ENCODE measurements around the gene RNPEPL1.

The RNPEPL1 gene

DNA sequence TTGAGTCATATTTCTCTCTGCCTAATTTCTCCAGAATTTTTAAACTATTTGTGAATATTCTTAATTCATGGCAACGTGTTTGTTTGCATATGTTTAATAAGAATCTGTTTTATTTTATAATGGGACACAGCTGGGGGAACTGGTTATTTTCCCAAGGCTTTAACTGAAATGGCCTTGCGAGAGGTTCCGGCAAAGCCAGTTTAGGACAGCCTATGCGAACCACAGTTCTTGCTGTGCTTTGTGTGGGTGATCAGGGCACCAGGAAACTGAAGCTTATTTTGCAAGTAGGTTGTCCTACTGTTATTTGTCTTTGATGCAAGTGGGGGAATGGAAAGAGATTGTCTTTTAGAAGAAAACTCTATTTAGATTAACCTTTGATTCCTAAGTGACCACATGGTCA is 17.0 kb upstream of the RNPEPL1 start:
- Histone ChIP-seq H3K27me3 (no peaks in the 10 kb centered on the region), H3K4me3 (no peak overlapping the region), H3K9me3 (no peaks in the 10 kb centered on the region), H3K27ac (no peak overlapping the region), H3K36me3 (peaks cover 7 to 23% (median 10%) of the 10 kb centered on the region in 3 donors), H3K4me1 (no peaks in the 10 kb centered on the region)
- intact Hi-C loops (cut with DNase I; ENCODE audit: low total_unique reads): loop anchor here (10.0 kb wide), 1 partner anchor 96 kb away; no protein-coding TSS in a partner anchor
- DNase-seq: no peak
- TF ChIP-seq, protein P1, sequence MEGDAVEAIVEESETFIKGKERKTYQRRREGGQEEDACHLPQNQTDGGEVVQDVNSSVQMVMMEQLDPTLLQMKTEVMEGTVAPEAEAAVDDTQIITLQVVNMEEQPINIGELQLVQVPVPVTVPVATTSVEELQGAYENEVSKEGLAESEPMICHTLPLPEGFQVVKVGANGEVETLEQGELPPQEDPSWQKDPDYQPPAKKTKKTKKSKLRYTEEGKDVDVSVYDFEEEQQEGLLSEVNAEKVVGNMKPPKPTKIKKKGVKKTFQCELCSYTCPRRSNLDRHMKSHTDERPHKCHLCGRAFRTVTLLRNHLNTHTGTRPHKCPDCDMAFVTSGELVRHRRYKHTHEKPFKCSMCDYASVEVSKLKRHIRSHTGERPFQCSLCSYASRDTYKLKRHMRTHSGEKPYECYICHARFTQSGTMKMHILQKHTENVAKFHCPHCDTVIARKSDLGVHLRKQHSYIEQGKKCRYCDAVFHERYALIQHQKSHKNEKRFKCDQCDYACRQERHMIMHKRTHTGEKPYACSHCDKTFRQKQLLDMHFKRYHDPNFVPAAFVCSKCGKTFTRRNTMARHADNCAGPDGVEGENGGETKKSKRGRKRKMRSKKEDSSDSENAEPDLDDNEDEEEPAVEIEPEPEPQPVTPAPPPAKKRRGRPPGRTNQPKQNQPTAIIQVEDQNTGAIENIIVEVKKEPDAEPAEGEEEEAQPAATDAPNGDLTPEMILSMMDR (IDR thresholded peaks at IDR 0.05): no peak

DNA sequence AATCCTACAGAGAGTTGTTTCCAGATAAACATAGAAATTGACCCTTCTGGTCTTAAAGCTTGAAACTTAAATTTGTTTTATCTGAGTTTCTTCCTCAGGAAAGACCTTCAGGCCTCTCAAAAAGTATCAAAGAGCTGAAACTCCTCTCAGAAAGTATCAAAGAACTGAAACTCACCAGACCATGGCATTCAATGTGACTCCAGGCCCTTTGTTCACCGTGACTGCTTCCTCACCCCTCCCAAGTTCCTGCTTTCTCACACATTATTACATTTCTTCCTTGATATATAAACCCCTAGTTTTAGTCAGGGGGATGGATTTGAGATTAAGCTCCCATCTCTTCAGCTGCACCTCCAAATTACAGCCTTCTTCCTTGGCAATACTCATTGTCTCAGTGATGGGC is 16.5 kb upstream of the RNPEPL1 start:
- intact Hi-C loops (cut with DNase I; ENCODE audit: low total_unique reads): loop anchor here (10.0 kb wide), 1 partner anchor 97 kb away; no protein-coding TSS in a partner anchor
- no peaks in the 10 kb centered on the region for H3K9me3 ChIP-seq
- H3K27ac ChIP-seq: no peak overlapping the region
- no peaks in the 10 kb centered on the region for H3K27me3 ChIP-seq
- H3K36me3 ChIP-seq: peaks cover 7 to 23% (median 10%) of the 10 kb centered on the region in 3 donors
- peaks cover 0 to 3% (median under 1%) of the 10 kb centered on the region in 4 donors for H3K4me1 ChIP-seq
- no peak overlapping the region for H3K4me3 ChIP-seq
- DNase-seq: no peak
- TF ChIP-seq, protein P1 (IDR thresholded peaks at IDR 0.05): no peak

- no peak for DNase-seq
- Histone ChIP-seq H3K4me1 (peaks cover 0 to 25% (median 20%) of the 10 kb centered on the region in 4 donors), H3K36me3 (peaks cover 7 to 23% (median 10%) of the 10 kb centered on the region in 3 donors), H3K27ac (no peak overlapping the region), H3K27me3 (peaks cover 0 to 8% of the 10 kb centered on the region in 2 donors), H3K9me3 (no peaks in the 10 kb centered on the region), H3K4me3 (no peak overlapping the region)
- TF ChIP-seq, protein P1 (IDR thresholded peaks at IDR 0.05): no peak
- intact Hi-C loops (cut with DNase I; ENCODE audit: low total_unique reads): loop anchor here (10.0 kb wide), 1 partner anchor 99 kb away; no protein-coding TSS in a partner anchor
These were observed 14.3 kb upstream of the RNPEPL1 start for GRCh38 chr2:240553956-240554480.

GRCh38 chr2:240554767-240555493 is 13.4 kb upstream of the RNPEPL1 start:
- Histone ChIP-seq H3K4me3 (no peak overlapping the region), H3K27me3 (peaks cover 0 to 8% of the 10 kb centered on the region in 2 donors), H3K4me1 (peaks cover 0 to 34% (median 25%) of the 10 kb centered on the region in 4 donors), H3K27ac (no peak overlapping the region), H3K9me3 (no peaks in the 10 kb centered on the region), H3K36me3 (peaks cover 7 to 23% (median 10%) of the 10 kb centered on the region in 3 donors)
- intact Hi-C loops (cut with DNase I; ENCODE audit: low total_unique reads): loop anchor here (10.0 kb wide), 1 partner anchor 100 kb away; no protein-coding TSS in a partner anchor
- no peak for DNase-seq
- TF ChIP-seq, protein P1 (IDR thresholded peaks at IDR 0.05): no peak

DNA sequence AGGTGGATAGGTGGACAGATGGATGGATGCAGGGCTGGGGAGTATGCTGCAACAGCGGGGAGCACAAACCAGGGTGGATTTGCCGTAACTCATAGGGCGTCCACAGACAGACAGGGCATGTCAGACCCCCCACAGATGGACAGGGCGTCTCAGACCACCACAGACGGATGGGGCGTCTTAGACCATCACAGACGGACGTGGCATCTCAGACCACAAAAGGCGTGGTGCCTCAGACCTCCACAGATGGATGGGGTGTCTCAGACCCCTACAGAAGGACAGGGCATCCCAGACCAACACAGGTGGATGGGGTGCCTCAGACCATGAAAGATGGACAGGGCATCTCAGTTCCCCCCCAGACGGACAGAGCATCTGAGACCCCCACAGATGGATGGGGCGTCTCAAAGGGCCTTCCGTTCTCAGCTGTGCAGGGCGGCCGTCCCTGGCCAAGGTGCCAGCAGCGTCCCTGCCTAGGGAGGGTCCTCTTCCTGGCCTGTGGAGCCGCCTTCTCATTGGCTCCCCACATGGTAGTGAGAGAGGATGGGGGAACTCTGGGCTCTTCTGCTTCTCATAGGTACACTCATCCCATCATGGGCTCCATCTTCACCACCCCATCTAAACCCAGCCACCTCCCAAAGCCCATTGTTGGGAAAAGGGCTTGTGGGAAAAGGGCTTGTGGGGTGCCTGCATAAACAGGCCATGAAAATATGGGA is 12.6 kb upstream of the RNPEPL1 start:
- H3K36me3 ChIP-seq: peaks cover 7 to 21% (median 10%) of the 10 kb centered on the region in 3 donors
- peaks cover 0 to 35% (median 25%) of the 10 kb centered on the region in 4 donors for H3K4me1 ChIP-seq
- intact Hi-C loops (cut with DNase I; ENCODE audit: low total_unique reads): loop anchor here (10.0 kb wide), 1 partner anchor 101 kb away; no protein-coding TSS in a partner anchor
- TF ChIP-seq, protein P1 (IDR thresholded peaks at IDR 0.05): no peak
- no peaks in the 10 kb centered on the region for H3K9me3 ChIP-seq
- H3K4me3 ChIP-seq: no peak overlapping the region
- DNase-seq: no peak
- H3K27me3 ChIP-seq: peaks cover 0 to 8% of the 10 kb centered on the region in 2 donors
- H3K27ac ChIP-seq: no peak overlapping the region
